ENCODE data around the gene MBD5. TPM values are rescaled to one million over a fixed set of nuclear protein-coding genes. Genes with fewer than 3 reads are reported as not detected.

Gene MBD5
- total and polyA plus RNA-seq, 8 donors, result 32.5 to 58.0 (median 43.5) TPM

DNA sequence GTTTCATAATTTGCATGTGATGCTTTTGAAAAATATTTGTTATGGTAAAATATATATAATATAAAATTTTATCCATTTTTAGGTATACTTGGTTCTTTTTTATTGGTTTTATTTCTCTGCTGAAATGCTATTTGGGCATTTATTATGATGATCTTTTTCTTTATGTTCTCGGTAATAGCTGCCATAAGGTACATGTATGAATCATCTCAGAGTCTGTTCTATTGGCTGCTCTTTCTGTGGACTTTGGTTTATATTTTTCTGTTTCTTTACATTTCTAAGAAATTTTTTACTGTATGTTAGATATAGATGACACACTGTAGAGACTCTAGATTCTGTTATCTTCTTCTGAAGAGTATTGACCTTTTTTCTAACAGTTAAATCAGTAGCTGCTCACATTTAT is 219.9 kb downstream of the MBD5 start:
- no peak for ATAC-seq
- H3K4me1 ChIP-seq, result no peaks in the 10 kb centered on the region
- DNase-seq, result no peak
- no peaks in the 10 kb centered on the region for H3K27me3 ChIP-seq
- TF ChIP-seq, protein P1, sequence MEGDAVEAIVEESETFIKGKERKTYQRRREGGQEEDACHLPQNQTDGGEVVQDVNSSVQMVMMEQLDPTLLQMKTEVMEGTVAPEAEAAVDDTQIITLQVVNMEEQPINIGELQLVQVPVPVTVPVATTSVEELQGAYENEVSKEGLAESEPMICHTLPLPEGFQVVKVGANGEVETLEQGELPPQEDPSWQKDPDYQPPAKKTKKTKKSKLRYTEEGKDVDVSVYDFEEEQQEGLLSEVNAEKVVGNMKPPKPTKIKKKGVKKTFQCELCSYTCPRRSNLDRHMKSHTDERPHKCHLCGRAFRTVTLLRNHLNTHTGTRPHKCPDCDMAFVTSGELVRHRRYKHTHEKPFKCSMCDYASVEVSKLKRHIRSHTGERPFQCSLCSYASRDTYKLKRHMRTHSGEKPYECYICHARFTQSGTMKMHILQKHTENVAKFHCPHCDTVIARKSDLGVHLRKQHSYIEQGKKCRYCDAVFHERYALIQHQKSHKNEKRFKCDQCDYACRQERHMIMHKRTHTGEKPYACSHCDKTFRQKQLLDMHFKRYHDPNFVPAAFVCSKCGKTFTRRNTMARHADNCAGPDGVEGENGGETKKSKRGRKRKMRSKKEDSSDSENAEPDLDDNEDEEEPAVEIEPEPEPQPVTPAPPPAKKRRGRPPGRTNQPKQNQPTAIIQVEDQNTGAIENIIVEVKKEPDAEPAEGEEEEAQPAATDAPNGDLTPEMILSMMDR (IDR thresholded peaks at IDR 0.05), result no peak
- peaks cover 0 to 32% of the 10 kb centered on the region in 2 donors for H3K9me3 ChIP-seq
- no peak overlapping the region for H3K4me3 ChIP-seq
- peaks cover 0 to 39% of the 10 kb centered on the region in 2 donors for H3K36me3 ChIP-seq
- intact Hi-C loops (cut with DNase I), result no loop called here
- no peak overlapping the region for H3K27ac ChIP-seq

DNA sequence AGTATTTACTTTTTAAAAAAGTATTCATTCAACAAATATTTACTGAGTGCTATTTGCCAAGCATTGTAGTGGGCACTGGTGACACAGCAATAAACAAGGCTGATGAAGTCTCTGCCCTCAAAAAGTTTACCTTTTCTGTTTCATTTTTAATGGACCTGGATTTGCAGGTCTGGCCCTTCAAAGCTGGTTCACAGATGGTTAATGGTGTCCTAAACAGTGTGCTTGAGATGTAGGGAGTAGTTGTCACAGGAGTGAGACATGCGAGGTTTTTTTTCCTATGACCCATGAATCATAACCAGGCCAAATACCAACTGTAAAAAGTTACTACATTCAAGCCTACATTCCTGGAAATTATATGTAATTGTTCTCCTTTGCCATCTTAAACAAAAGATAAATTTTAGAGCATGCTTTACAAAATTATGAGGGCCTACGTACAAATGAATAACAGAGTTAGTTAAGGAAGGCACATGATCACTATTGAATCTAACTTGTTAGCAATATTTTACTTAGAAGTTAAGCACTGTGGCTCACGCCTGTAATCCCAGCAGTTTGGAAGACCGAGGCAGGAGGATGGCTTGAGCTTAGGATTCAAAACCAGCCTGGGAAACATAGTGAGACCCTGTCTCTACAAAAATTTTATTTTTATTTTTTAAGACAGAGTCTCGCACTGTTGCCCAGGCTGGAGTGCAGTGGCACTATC is 223.9 kb downstream of the MBD5 start:
- TF ChIP-seq, protein P1 (IDR thresholded peaks at IDR 0.05), result no peak
- peaks cover 0 to 13% of the 10 kb centered on the region in 2 donors for H3K36me3 ChIP-seq
- peaks cover 0 to 18% of the 10 kb centered on the region in 2 donors for H3K9me3 ChIP-seq
- H3K4me1 ChIP-seq, result no peaks in the 10 kb centered on the region
- no peaks in the 10 kb centered on the region for H3K27me3 ChIP-seq
- ATAC-seq (peak; percentile 92), DNase-seq (no peak)
- H3K27ac ChIP-seq, result no peak overlapping the region
- intact Hi-C loops (cut with DNase I), result no loop called here
- no peak overlapping the region for H3K4me3 ChIP-seq

DNA sequence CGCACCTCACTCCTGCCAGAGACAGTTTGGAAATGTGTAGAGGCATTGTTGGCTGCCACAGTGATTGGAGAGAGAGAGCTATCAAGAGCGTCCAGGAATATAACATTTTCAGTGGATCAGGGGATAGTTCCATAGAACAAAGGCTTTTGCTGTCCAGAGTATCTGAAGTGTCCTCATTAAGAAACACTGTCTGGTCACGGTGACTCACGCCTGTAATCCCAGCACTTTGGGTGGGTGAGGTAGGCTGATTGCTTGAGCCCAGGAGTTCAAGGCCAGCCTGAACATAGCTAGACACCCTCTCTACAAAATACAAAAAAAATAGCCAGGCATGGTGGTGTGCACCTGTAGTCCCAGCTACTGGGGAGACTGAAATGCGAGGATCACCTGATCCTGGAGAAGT is 231.1 kb downstream of the MBD5 start:
- ATAC-seq (no peak), DNase-seq (no peak)
- Histone ChIP-seq H3K27me3 (no peaks in the 10 kb centered on the region), H3K9me3 (peaks cover 0 to 19% of the 10 kb centered on the region in 2 donors), H3K4me3 (no peak overlapping the region), H3K36me3 (peaks cover 0 to 4% of the 10 kb centered on the region in 2 donors), H3K27ac (no peak overlapping the region), H3K4me1 (no peaks in the 10 kb centered on the region)
- TF ChIP-seq, protein P1 (IDR thresholded peaks at IDR 0.05), result no peak
- intact Hi-C loops (cut with DNase I), result no loop called here

DNA sequence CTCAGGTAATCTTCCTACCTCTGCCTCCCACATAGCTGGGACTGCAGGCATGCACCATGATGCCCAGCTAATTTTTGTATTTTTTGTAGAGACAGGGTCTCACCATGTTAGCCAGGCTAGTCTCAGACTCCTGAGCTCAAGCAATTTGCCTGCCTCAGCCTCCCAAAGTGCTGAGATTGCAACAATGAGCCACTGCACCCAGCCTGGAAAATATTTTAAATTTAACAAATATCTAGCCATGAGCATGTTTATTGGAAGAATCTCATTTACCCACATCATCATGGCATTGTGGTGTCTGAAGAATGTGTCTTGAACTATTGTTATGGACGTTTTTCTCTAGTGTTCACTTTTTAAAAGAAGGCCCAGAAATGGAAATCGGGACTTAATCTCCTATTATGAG is 231.8 kb downstream of the MBD5 start:
- H3K27me3 ChIP-seq, result no peaks in the 10 kb centered on the region
- no peaks in the 10 kb centered on the region for H3K4me1 ChIP-seq
- no peak for DNase-seq
- TF ChIP-seq, protein P1 (IDR thresholded peaks at IDR 0.05), result no peak
- H3K9me3 ChIP-seq, result peaks cover 0 to 19% of the 10 kb centered on the region in 2 donors
- no peak overlapping the region for H3K4me3 ChIP-seq
- ATAC-seq, result no peak
- peaks cover 0 to 4% of the 10 kb centered on the region in 2 donors for H3K36me3 ChIP-seq
- H3K27ac ChIP-seq, result no peak overlapping the region
- intact Hi-C loops (cut with DNase I), result no loop called here

DNA sequence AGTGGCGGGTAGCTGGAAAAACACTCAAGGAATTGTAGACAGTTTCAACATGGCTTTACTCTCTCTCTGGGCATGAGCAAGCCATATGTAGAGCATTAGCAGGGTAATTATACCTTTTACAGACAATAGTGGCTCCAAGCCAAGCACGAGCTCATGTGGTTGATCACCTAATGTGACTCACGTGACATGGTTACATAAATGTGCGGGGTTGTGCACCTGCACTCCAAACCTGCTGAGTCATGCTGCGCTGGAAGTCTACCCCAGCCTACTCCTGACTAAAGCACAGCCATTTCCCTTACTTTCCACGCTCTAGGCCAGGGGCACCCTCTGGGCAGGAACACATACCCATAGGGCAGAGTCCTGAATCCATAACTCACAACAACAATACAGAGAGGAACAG is 232.8 kb downstream of the MBD5 start:
- no peak overlapping the region for H3K27ac ChIP-seq
- intact Hi-C loops (cut with DNase I), result no loop called here
- H3K36me3 ChIP-seq, result peaks cover 0 to 8% of the 10 kb centered on the region in 2 donors
- DNase-seq (peak in 1 of 4 donors; percentile 11), ATAC-seq (no peak)
- no peaks in the 10 kb centered on the region for H3K27me3 ChIP-seq
- TF ChIP-seq, protein P1 (IDR thresholded peaks at IDR 0.05), result no peak
- H3K4me1 ChIP-seq, result no peaks in the 10 kb centered on the region
- H3K9me3 ChIP-seq, result peaks cover 0 to 19% of the 10 kb centered on the region in 2 donors
- H3K4me3 ChIP-seq, result no peak overlapping the region
